ENCODE data around the gene WDR93.
A peak's percentile ranks its signal among the peaks of the same experiment; 100 is the strongest.

Gene WDR93

GRCh38 chr15:89746386-89746780, 55.8 kb downstream of the WDR93 start:
- H3K27ac ChIP-seq (ENCODE audit: low read depth in 2 of 2, low read length in 2 of 2): no peak overlapping the region
- no peaks in the 10 kb centered on the region for H3K9me3 ChIP-seq (ENCODE audit: control insufficient read depth in 2 of 2, low read length in 2 of 2)
- H3K36me3 ChIP-seq (ENCODE audit: control insufficient read depth in 2 of 2, insufficient read depth in 2 of 2, low read length in 2 of 2): no peaks in the 10 kb centered on the region
- H3K27me3 ChIP-seq (ENCODE audit: control insufficient read depth in 2 of 2, insufficient read depth in 2 of 2, low read length in 2 of 2): no peaks in the 10 kb centered on the region
- peaks cover 23 to 25% of the 10 kb centered on the region in 2 donors for H3K4me1 ChIP-seq (ENCODE audit: control insufficient read depth in 2 of 2, insufficient read depth in 2 of 2, low read length in 2 of 2)
- H3K4me3 ChIP-seq (ENCODE audit: low read length in 2 of 2): no peak overlapping the region
- no peak overlapping the region for H3K9ac ChIP-seq (ENCODE audit: low read depth in 1 of 2, low read length in 2 of 2)

- Histone ChIP-seq H3K9ac (ENCODE audit: low read depth in 1 of 2, low read length in 2 of 2) (peak overlapping the region in 1 of 2 donors; percentile 14), H3K9me3 (ENCODE audit: control insufficient read depth in 2 of 2, low read length in 2 of 2) (no peaks in the 10 kb centered on the region), H3K27me3 (ENCODE audit: control insufficient read depth in 2 of 2, insufficient read depth in 2 of 2, low read length in 2 of 2) (no peaks in the 10 kb centered on the region), H3K4me1 (ENCODE audit: control insufficient read depth in 2 of 2, insufficient read depth in 2 of 2, low read length in 2 of 2) (peaks cover 24 to 29% of the 10 kb centered on the region in 2 donors), H3K27ac (ENCODE audit: low read depth in 2 of 2, low read length in 2 of 2) (no peak overlapping the region), H3K4me3 (ENCODE audit: low read length in 2 of 2) (no peak overlapping the region), H3K36me3 (ENCODE audit: control insufficient read depth in 2 of 2, insufficient read depth in 2 of 2, low read length in 2 of 2) (no peaks in the 10 kb centered on the region)
Observed at GRCh38 chr15:89747708-89748682, 57.4 kb downstream of the WDR93 start.

- no peak overlapping the region for H3K27ac ChIP-seq (ENCODE audit: low read depth in 2 of 2, low read length in 2 of 2)
- H3K36me3 ChIP-seq (ENCODE audit: control insufficient read depth in 2 of 2, insufficient read depth in 2 of 2, low read length in 2 of 2): no peaks in the 10 kb centered on the region
- no peaks in the 10 kb centered on the region for H3K9me3 ChIP-seq (ENCODE audit: control insufficient read depth in 2 of 2, low read length in 2 of 2)
- peaks cover 24 to 29% of the 10 kb centered on the region in 2 donors for H3K4me1 ChIP-seq (ENCODE audit: control insufficient read depth in 2 of 2, insufficient read depth in 2 of 2, low read length in 2 of 2)
- peak overlapping the region in 1 of 2 donors; percentile 20 for H3K4me3 ChIP-seq (ENCODE audit: low read length in 2 of 2)
- H3K9ac ChIP-seq (ENCODE audit: low read depth in 1 of 2, low read length in 2 of 2): no peak overlapping the region
- no peaks in the 10 kb centered on the region for H3K27me3 ChIP-seq (ENCODE audit: control insufficient read depth in 2 of 2, insufficient read depth in 2 of 2, low read length in 2 of 2)
Observed at GRCh38 chr15:89749054-89749453, 58.4 kb downstream of the WDR93 start.

GRCh38 chr15:89749526-89749925, 58.9 kb downstream of the WDR93 start:
- no peaks in the 10 kb centered on the region for H3K9me3 ChIP-seq (ENCODE audit: control insufficient read depth in 2 of 2, low read length in 2 of 2)
- H3K27me3 ChIP-seq (ENCODE audit: control insufficient read depth in 2 of 2, insufficient read depth in 2 of 2, low read length in 2 of 2): no peaks in the 10 kb centered on the region
- H3K4me3 ChIP-seq (ENCODE audit: low read length in 2 of 2): peak overlapping the region; percentile 69 to 70
- H3K4me1 ChIP-seq (ENCODE audit: control insufficient read depth in 2 of 2, insufficient read depth in 2 of 2, low read length in 2 of 2): peaks cover 24 to 29% of the 10 kb centered on the region in 2 donors
- peak overlapping the region; percentile 54 to 69 for H3K9ac ChIP-seq (ENCODE audit: low read depth in 1 of 2, low read length in 2 of 2)
- H3K36me3 ChIP-seq (ENCODE audit: control insufficient read depth in 2 of 2, insufficient read depth in 2 of 2, low read length in 2 of 2): no peaks in the 10 kb centered on the region
- H3K27ac ChIP-seq (ENCODE audit: low read depth in 2 of 2, low read length in 2 of 2): peak overlapping the region in 1 of 2 donors; percentile 67

- Histone ChIP-seq H3K27me3 (ENCODE audit: control insufficient read depth in 2 of 2, insufficient read depth in 2 of 2, low read length in 2 of 2) (no peaks in the 10 kb centered on the region), H3K9me3 (ENCODE audit: control insufficient read depth in 2 of 2, low read length in 2 of 2) (no peaks in the 10 kb centered on the region), H3K27ac (ENCODE audit: low read depth in 2 of 2, low read length in 2 of 2) (peak overlapping the region in 1 of 2 donors; percentile 67), H3K36me3 (ENCODE audit: control insufficient read depth in 2 of 2, insufficient read depth in 2 of 2, low read length in 2 of 2) (no peaks in the 10 kb centered on the region), H3K4me3 (ENCODE audit: low read length in 2 of 2) (peak overlapping the region; percentile 69 to 70), H3K4me1 (ENCODE audit: control insufficient read depth in 2 of 2, insufficient read depth in 2 of 2, low read length in 2 of 2) (peaks cover 24 to 29% of the 10 kb centered on the region in 2 donors), H3K9ac (ENCODE audit: low read depth in 1 of 2, low read length in 2 of 2) (peak overlapping the region; percentile 54 to 69)
Observed at GRCh38 chr15:89749951-89750559, 59.4 kb downstream of the WDR93 start.

GRCh38 chr15:89750560-89751542, 60.2 kb downstream of the WDR93 start, which contains the start of gene MESP1:
Gene MESP1 (minus strand): TSS chr15:89751249. CDS start chr15:89751231, 18 bp downstream.
- H3K4me1 ChIP-seq (ENCODE audit: control insufficient read depth in 2 of 2, insufficient read depth in 2 of 2, low read length in 2 of 2): peaks cover 24 to 29% of the 10 kb centered on the region in 2 donors
- peak within 1 kb of the TSS; percentile 69 to 70 for H3K4me3 ChIP-seq (ENCODE audit: low read length in 2 of 2)
- H3K27ac ChIP-seq (ENCODE audit: low read depth in 2 of 2, low read length in 2 of 2): peak within 1 kb of the TSS in 1 of 2 donors; percentile 67
- no peaks in the 10 kb centered on the region for H3K9me3 ChIP-seq (ENCODE audit: control insufficient read depth in 2 of 2, low read length in 2 of 2)
- H3K9ac ChIP-seq (ENCODE audit: low read depth in 1 of 2, low read length in 2 of 2): peak within 1 kb of the TSS; percentile 65 to 69
- H3K36me3 ChIP-seq (ENCODE audit: control insufficient read depth in 2 of 2, insufficient read depth in 2 of 2, low read length in 2 of 2): no peaks in the 10 kb centered on the region
- H3K27me3 ChIP-seq (ENCODE audit: control insufficient read depth in 2 of 2, insufficient read depth in 2 of 2, low read length in 2 of 2): no peaks in the 10 kb centered on the region

GRCh38 chr15:89751748-89752147, 61.1 kb downstream of the WDR93 start:
- Histone ChIP-seq H3K4me1 (ENCODE audit: control insufficient read depth in 2 of 2, insufficient read depth in 2 of 2, low read length in 2 of 2) (peaks cover 19 to 29% of the 10 kb centered on the region in 2 donors), H3K9ac (ENCODE audit: low read depth in 1 of 2, low read length in 2 of 2) (no peak overlapping the region), H3K4me3 (ENCODE audit: low read length in 2 of 2) (peak overlapping the region in 1 of 2 donors; percentile 54), H3K27ac (ENCODE audit: low read depth in 2 of 2, low read length in 2 of 2) (no peak overlapping the region), H3K27me3 (ENCODE audit: control insufficient read depth in 2 of 2, insufficient read depth in 2 of 2, low read length in 2 of 2) (no peaks in the 10 kb centered on the region), H3K9me3 (ENCODE audit: control insufficient read depth in 2 of 2, low read length in 2 of 2) (no peaks in the 10 kb centered on the region), H3K36me3 (ENCODE audit: control insufficient read depth in 2 of 2, insufficient read depth in 2 of 2, low read length in 2 of 2) (no peaks in the 10 kb centered on the region)

- H3K4me1 ChIP-seq (ENCODE audit: control insufficient read depth in 2 of 2, insufficient read depth in 2 of 2, low read length in 2 of 2): peaks cover 12 to 16% of the 10 kb centered on the region in 2 donors
- H3K9ac ChIP-seq (ENCODE audit: low read depth in 1 of 2, low read length in 2 of 2): no peak overlapping the region
Observed at GRCh38 chr15:89753855-89754254, 63.2 kb downstream of the WDR93 start.

GRCh38 chr15:89754361-89755154, 63.9 kb downstream of the WDR93 start:
- no peaks in the 10 kb centered on the region for H3K9me3 ChIP-seq (ENCODE audit: control insufficient read depth in 2 of 2, low read length in 2 of 2)

More at GRCh38 chr15:89753855-89754254, 63.2 kb downstream of the WDR93 start:
- Histone ChIP-seq H3K27me3 (ENCODE audit: control insufficient read depth in 2 of 2, insufficient read depth in 2 of 2, low read length in 2 of 2) (no peaks in the 10 kb centered on the region), H3K9me3 (ENCODE audit: control insufficient read depth in 2 of 2, low read length in 2 of 2) (no peaks in the 10 kb centered on the region), H3K27ac (ENCODE audit: low read depth in 2 of 2, low read length in 2 of 2) (no peak overlapping the region), H3K36me3 (ENCODE audit: control insufficient read depth in 2 of 2, insufficient read depth in 2 of 2, low read length in 2 of 2) (no peaks in the 10 kb centered on the region), H3K4me3 (ENCODE audit: low read length in 2 of 2) (no peak overlapping the region)

More at GRCh38 chr15:89754361-89755154, 63.9 kb downstream of the WDR93 start:
- Histone ChIP-seq H3K4me3 (ENCODE audit: low read length in 2 of 2) (no peak overlapping the region), H3K36me3 (ENCODE audit: control insufficient read depth in 2 of 2, insufficient read depth in 2 of 2, low read length in 2 of 2) (no peaks in the 10 kb centered on the region), H3K4me1 (ENCODE audit: control insufficient read depth in 2 of 2, insufficient read depth in 2 of 2, low read length in 2 of 2) (peaks cover 8 to 12% of the 10 kb centered on the region in 2 donors), H3K27me3 (ENCODE audit: control insufficient read depth in 2 of 2, insufficient read depth in 2 of 2, low read length in 2 of 2) (no peaks in the 10 kb centered on the region), H3K9ac (ENCODE audit: low read depth in 1 of 2, low read length in 2 of 2) (no peak overlapping the region), H3K27ac (ENCODE audit: low read depth in 2 of 2, low read length in 2 of 2) (no peak overlapping the region)
